Left lung (tissue), 10 donors: ENCODE results near the gene TARBP1. TPM values are rescaled to one million over a fixed set of nuclear protein-coding genes. Genes with fewer than 3 reads are reported as not detected.

Source experiments
- ATAC-seq: fragments of 200-7000 bp; cut with Tn5 transposase; one replicate; pipeline ENCODE4 v1.9.1; 2020; ENCODE audit warnings: moderate library complexity
- DNase-seq, 4 donors: peaks; one replicate each; pipeline ENCODE4 v3.0.0-alpha.2; 2013 to 2020
- H3K27ac ChIP-seq, 2 donors: fragments of 200-600 bp; sonication (generic) in 1 of 2; one replicate each; pipeline versions ENCODE4 v1.5.0 to v1.8.0; 2020 to 2021
- H3K27me3 ChIP-seq, 2 donors: fragments of 200-600 bp; sonication (generic) in 1 of 2; one replicate each; pipeline versions ENCODE4 v1.5.0 to v1.8.0; 2020 to 2021
- H3K36me3 ChIP-seq, 2 donors: fragments of 200-600 bp; sonication (generic) in 1 of 2; one replicate each; pipeline versions ENCODE4 v1.5.0 to v1.8.0; 2020 to 2021
- H3K4me1 ChIP-seq, 2 donors: fragments of 200-600 bp; one replicate each; pipeline ENCODE4 v1.8.0; 2021
- H3K4me3 ChIP-seq, 2 donors: fragments of 200-600 bp; sonication (generic) in 1 of 2; one replicate each; pipeline versions ENCODE4 v1.5.0 to v1.8.0; 2020 to 2021; ENCODE audit warnings: mild to moderate bottlenecking in 1 of 2
- H3K9me3 ChIP-seq, 2 donors: fragments of 200-600 bp; sonication (generic) in 1 of 2; one replicate each; pipeline versions ENCODE4 v1.5.0 to v1.8.0; 2020 to 2021
- CTCF ChIP-seq, 2 donors: fragments of 200-600 bp; sonication (generic) in 1 of 2; IDR thresholded peaks; one replicate each; pipeline versions ENCODE4 v1.5.0 to v1.8.0; 2021; ENCODE audit warnings: antibody characterized with exemption in 2 of 2
- intact Hi-C, 2 donors: fragments of 100-400 bp; cut with DNase I; formaldehyde crosslinking; loops; one replicate each; pipeline versions ENCODE4 v1.11.2 to v1.14.2; 2022
- polyA plus RNA-seq, 6 donors: library from polyadenylated mRNA; unstranded; fragments of 120-200 nt; gene quantifications; one replicate each; pipeline ENCODE4 v1.2.1, GENCODE V29; 2013; ENCODE audit not compliant: insufficient read length in 6 of 6
- total RNA-seq, 2 donors: library from RNA; stranded (reverse); fragmentation: NEBNext Ultra II Directional; extraction: Animal tissue kit (Norgen Biotek cat#: 25700); gene quantifications; one replicate each; pipeline ENCODE4 v1.2.1, GENCODE V29; 2021
- donor health status: DM: no; HTN: yes; CAD: no.
- donor health status: DM: no; HTN: no; CAD: no.

The TARBP1 gene
- total and polyA plus RNA-seq, 8 donors, result 20.9 to 113 (median 97.3) TPM

GRCh38 chr1:234373959-234374254 lies 105.1 kb downstream of the TARBP1 start:
- intact Hi-C loops, result no loop called here
- H3K4me3 ChIP-seq, result peak overlapping the region; percentile 60 to 91
- DNase-seq (no peak), ATAC-seq (no peak)
- H3K27ac ChIP-seq, result peak overlapping the region; percentile 96 to 97
- H3K4me1 ChIP-seq, result peaks cover 7 to 22% of the 10 kb centered on the region in 2 donors
- no peaks in the 10 kb centered on the region for H3K27me3 ChIP-seq
- no peak for TF ChIP-seq CTCF (IDR thresholded peaks at IDR 0.05)
- H3K9me3 ChIP-seq, result no peaks in the 10 kb centered on the region
- H3K36me3 ChIP-seq, result peaks cover 0 to 38% of the 10 kb centered on the region in 2 donors

- intact Hi-C loops, result no loop called here
- Histone ChIP-seq H3K27ac (peak within 1 kb of the TSS; percentile 96 to 97), H3K36me3 (peaks cover 0 to 32% of the 10 kb centered on the region in 2 donors), H3K4me3 (peak within 1 kb of the TSS; percentile 60 to 91), H3K4me1 (peaks cover 7 to 22% of the 10 kb centered on the region in 2 donors), H3K9me3 (no peaks in the 10 kb centered on the region), H3K27me3 (no peaks in the 10 kb centered on the region)
- DNase-seq, result peak; percentile 89 to 96 (median 94)
- ATAC-seq, result peak; percentile 97
- TF ChIP-seq CTCF (IDR thresholded peaks at IDR 0.05), result no peak
Observed at GRCh38 chr1:234373064-234373958, 105.7 kb downstream of the TARBP1 start, which contains the start of gene COA6. TSS of gene COA6 (plus strand) at chr1:234373456. CDS start at chr1:234373467, 11 bp downstream.

- Histone ChIP-seq H3K36me3 (peaks cover 0 to 21% of the 10 kb centered on the region in 2 donors), H3K9me3 (no peaks in the 10 kb centered on the region), H3K4me1 (peaks cover 7 to 22% of the 10 kb centered on the region in 2 donors), H3K27me3 (no peaks in the 10 kb centered on the region), H3K4me3 (peak overlapping the region; percentile 60 to 91), H3K27ac (peak overlapping the region in 1 of 2 donors; percentile 97)
- TF ChIP-seq CTCF (IDR thresholded peaks at IDR 0.05), result no peak
- intact Hi-C loops, result no loop called here
- DNase-seq (no peak), ATAC-seq (no peak)
Observed at GRCh38 chr1:234372011-234372757, 106.8 kb downstream of the TARBP1 start.

- intact Hi-C loops, result no loop called here
- no peak for TF ChIP-seq CTCF (IDR thresholded peaks at IDR 0.05)
- H3K27me3 ChIP-seq, result no peaks in the 10 kb centered on the region
- peaks cover 7 to 22% of the 10 kb centered on the region in 2 donors for H3K4me1 ChIP-seq
- peaks cover 0 to 13% of the 10 kb centered on the region in 2 donors for H3K36me3 ChIP-seq
- no peaks in the 10 kb centered on the region for H3K9me3 ChIP-seq
- DNase-seq (no peak), ATAC-seq (no peak)
- H3K27ac ChIP-seq, result no peak overlapping the region
- H3K4me3 ChIP-seq, result no peak overlapping the region
Observed at GRCh38 chr1:234371414-234371813, 107.6 kb downstream of the TARBP1 start.

GRCh38 chr1:234369784-234370183 lies 109.2 kb downstream of the TARBP1 start:
- DNase-seq (no peak), ATAC-seq (no peak)
- no peak for TF ChIP-seq CTCF (IDR thresholded peaks at IDR 0.05)
- Histone ChIP-seq H3K4me3 (no peak overlapping the region), H3K27ac (no peak overlapping the region), H3K9me3 (no peaks in the 10 kb centered on the region), H3K36me3 (no peaks in the 10 kb centered on the region), H3K27me3 (no peaks in the 10 kb centered on the region), H3K4me1 (peaks cover 7 to 15% of the 10 kb centered on the region in 2 donors)
- intact Hi-C loops, result no loop called here
